Stimulated activated CD8-positive, alpha-beta memory T cell treated with anti-CD3 and anti-CD28 coated beads, Interleukin-7, amount 100 ng/mL, for 48 hours (primary cell): ENCODE measurements around the gene CSRP1.
A peak's percentile ranks its signal among the peaks of the same experiment; 100 is the strongest.
"Not testable (repeated sequence)": the region's sequence is repeated elsewhere in the genome, so short reads cannot be mapped to it uniquely, and the experiment has no call there.

Experiments
- DNase-seq, 2 donors: peaks; one replicate each; pipeline ENCODE4 v3.0.0-alpha.2; 2020; ENCODE audit warnings: low read depth in 1 of 2; ENCODE audit errors: extremely low read depth in 1 of 2

Gene CSRP1

GRCh38 chr1:201480231-201481003 lies 26.5 kb downstream of the CSRP1 start:
- DNase-seq: peak in 1 of 2 donors; percentile 52

DNA sequence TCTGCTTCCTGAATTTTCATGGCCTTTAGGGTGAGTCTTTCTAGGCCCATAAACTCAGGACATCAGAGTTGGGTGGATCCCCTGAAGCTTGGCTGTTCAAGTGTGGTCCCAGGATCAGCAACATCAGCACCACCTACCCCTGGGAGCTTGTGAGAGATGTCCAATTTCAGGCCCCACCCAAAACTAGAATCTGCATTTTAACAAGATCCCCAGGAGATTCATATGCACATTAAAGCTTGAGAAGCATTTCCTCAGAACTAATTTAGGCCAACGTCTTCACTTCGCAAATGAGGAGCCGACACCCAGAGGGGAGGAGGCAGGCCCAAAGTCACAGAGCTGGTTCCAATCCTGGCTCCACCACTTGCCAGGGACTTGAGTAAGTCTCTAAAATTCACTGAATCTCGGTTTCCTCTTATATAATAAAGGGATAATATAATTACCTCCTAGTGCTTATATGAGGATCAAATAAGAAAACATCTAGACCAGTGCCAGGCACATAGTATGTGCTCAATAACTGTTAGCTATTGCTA lies 27.7 kb downstream of the CSRP1 start:
- no peak for DNase-seq

DNA sequence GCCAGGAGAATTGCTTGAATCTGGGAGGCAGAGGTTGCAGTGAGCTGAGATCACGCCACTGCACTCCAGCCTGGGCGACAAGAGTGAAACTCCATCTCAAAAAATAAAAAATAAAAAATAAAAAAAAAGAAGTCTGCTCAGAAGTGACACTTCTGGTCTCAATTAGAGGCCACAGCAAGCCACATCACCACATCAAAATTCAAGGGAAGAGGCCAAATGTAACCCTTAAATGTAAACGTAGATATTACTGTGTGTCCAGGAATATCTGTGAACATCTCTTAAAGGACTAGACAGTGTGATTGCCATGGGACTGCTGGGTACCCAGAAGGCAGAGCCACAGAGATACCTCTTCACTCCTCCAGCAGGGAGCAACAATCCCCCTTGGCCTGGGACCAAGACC lies 28.3 kb downstream of the CSRP1 start:
- not testable (repeated sequence) for DNase-seq

DNA sequence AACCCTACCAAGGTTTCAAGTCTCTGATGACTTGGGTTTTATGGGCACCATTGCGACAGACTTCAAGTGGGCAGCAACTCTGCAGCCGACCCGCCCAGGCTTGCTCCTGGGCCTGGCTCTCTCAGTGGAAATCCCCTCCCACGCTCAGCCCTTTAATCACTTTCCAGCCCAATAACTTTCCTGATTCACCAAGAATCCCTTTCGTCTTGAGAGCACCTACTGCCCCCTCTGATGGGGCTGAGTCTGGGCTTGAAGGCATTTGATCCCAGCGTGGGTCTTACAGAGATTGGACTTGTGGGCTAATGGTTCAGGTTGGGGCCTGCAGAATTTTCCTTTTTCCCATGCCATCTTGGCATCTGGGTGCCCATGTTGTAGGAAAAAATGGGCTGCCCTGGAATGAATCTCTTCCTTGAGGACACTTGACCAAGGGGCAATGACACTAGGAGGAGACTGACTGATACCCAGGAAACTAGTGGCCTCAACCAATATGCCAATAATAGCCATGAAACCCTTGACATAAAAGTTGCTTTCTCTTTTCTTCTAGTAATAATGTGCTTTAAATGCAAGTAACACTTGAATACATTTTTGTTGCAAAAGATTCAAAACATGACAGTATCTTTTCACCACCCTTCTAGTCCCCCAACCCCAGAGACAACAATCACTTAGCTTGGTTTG lies 30.1 kb downstream of the CSRP1 start:
- no peak for DNase-seq

DNA sequence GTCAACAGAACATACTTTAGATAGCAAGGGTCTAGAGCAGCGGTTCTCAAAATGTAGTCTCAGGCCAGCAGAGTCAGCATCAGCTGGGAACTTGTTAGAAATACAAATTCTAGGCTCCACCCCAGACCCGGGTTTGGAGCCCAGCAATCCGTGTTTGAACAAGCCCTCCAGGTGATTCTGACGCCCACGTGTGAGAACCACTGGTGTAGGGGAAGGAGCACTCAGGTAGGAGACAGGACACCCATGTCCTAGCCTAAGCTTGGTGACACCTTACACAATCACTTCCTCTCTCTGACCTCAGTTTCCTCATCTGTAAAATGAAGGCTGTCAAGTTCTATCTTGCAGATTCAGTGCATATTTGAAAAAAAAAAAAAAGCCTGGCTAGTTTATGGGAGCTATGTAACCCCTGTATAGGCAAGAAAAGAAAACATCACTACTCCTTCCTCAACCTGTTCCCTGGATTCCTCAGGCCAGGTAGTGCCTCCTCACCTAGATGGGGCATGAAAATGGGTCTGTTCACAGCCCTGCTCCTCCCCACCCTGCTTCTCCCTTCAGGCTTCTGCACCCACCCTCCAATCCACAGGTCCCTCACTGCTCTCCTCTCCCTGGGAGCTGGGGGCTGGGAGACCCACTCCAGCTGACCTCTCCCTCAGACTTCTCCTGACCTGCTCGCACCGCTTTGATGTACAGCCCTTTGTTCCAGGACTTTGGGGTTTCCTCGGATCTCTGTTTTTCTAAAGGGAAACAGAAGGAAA lies 30.8 kb downstream of the CSRP1 start:
- no peak for DNase-seq

GRCh38 chr1:201475130-201475529 lies 31.8 kb downstream of the CSRP1 start:
- DNase-seq: no peak

GRCh38 chr1:201473296-201473695 lies 33.6 kb downstream of the CSRP1 start:
- DNase-seq: no peak

DNA sequence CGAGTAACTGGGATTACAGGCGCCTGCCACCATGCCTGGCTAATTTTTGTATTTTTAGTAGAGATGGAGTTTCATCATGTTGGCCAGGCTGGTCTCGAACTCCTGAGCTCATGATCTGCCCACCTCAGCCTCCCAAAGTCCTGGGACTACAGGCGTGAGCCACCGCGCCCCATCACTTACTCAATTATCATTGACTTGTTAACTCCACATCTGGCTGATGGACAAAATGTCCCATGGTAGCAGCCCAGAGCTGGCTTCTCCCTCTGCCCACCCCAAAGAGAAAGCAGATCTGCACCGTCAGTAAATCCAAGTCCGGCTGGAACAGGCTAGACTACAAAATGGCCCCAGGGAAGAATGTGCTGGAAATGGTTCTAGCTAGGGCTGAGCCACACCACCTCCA lies 34.6 kb downstream of the CSRP1 start:
- DNase-seq: not testable (repeated sequence)

GRCh38 chr1:201471772-201472171 lies 35.2 kb downstream of the CSRP1 start:
- no peak for DNase-seq

DNA sequence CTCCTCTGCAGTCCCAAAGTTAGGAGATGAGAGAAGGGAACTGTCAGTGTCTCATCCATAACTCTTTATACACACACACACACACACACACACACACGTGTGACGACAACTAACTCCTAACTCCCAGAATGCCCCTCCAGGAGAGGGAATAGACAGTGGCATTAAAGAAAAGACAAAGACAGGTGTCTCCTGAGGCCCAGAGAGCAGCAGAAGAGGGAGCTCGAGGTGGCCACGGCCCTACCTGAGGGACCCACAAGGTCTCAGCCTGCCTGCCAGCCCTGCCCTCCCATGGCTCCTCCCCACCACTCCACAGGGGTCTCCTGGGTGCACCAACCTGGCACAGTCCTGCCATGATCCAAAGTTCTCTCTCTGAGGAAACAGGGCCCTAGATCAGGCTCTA lies 36.3 kb downstream of the CSRP1 start:
- DNase-seq: no peak

- no peak for DNase-seq
Measured at GRCh38 chr1:201469645-201470074, 37.3 kb downstream of the CSRP1 start.

DNA sequence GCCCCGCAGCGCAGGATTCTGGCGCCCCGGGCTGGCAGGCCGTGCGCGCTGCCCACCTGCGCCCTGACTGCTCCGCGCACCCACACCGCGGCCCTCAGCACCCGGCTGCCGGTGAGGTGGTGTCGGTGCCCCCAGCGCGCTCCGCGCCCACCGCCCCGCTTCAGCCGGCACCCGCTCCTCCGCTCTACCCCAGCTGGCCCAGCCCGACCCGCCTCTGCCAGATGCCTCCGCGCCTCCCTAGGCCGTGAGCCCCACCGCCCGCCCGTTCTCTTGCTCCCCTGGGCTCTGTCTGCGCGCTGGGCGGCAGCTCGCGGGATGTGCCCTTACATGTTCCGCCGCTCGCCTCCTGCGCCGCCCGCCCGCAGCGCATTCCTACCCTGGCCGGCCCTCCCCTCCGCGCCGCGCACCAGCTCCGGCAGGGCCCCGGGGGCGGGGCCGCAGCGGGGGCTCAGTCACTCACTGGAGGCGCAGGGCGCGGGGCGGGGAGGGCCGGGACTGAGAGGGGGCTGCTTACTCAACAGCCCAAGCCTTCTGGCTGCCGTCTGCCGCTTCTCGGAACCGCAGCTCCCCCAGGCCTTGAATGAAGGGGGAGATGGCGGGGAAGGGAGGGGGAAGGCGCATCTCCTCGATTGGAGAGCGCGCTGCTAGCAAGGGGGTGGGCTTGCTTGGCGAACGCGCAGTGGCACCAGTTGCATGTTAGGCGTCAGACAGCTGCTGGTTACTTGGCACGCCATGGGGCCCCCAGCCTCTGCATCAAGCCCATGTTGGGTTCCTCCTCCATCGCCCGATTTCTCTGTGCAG lies 37.9 kb downstream of the CSRP1 start, which contains the start of gene PHLDA3:
TSS of gene PHLDA3 (minus strand) at position 345 of the 801 bp plus-strand sequence. CDS start 402 bp downstream, outside the sequence.
- no peak for DNase-seq

DNA sequence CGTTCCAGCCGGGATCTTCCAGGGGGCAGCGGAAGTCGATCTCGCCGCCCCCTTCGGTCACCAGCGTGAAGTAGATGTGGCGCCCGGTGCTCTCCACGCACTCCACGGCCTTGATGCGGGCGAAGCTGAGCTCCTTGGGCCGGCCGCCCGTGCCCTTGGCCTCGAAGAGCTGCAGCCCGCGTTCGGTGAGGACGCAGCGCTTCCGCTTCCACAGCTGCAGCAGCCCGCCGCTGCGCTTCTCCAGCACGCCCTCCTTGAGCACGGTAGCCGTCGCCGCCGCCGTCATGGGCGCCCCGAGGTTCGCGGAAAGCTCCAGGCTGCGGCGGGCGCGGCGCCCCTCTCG lies 38.5 kb downstream of the CSRP1 start:
- DNase-seq: no peak

DNA sequence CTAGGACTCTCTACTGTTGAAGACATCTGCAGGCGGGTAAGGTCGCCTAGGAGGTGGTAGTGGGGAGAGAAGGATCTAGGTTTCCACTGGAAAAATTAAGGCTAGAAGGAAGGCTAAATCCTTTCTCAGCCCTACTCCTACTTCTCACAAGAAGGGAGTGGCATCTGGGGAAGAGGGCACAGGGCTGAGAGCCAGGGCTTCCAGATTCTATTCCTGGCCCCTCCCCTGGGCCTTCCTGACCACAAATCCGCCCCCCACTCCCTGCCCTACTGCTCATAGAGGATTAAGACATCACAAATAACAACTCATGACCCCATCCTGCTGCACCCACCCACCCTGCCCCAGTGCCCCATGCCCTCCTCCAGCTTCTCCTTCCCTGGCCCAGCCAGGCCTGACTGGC lies 40.4 kb downstream of the CSRP1 start:
- DNase-seq: no peak

- no peak for DNase-seq
Measured at GRCh38 chr1:201465698-201466290, 41.1 kb downstream of the CSRP1 start.

GRCh38 chr1:201463071-201463552 lies 43.8 kb downstream of the CSRP1 start:
- DNase-seq: no peak

DNA sequence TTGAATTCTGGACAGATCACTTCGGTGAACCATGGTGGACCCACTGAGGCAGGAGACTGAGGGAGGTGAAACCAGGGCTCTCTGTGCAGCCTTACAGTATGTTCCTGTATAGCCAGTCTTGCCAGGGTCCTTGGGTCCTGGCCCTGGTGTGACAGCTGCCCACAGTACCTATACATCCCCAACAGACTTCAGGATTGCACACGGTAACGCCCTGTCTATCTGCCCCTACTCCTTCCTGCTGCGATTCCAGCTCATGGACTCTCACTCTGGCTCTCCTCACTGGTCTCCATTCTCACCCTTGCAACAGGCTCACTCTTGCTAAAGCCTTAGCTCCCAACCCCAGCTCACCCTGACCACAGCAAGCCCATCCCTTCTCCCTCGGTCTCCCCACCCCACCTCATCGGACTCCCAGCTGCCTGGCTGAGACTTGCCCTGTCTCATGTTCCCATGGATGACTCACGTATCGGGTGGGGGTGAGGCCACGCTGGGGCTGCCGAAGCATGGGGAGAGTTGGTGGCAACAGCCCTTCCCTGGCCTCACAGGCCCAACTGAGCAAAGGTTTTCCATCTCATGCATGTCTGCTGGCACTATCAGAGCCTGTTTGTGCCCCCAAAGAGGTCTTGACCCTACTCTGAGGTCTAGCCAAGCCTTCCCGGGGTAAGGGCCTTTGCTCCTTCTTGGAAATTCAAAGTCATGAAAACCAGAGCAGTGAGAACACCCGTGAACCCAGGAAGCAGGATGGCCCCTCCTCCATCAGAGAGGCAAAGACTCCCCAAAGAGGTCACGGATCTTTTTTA lies 45.1 kb downstream of the CSRP1 start:
- no peak for DNase-seq

GRCh38 chr1:201460814-201461644 lies 45.9 kb downstream of the CSRP1 start:
- DNase-seq: no peak
